ENCODE data around the gene IL37. TPM values are rescaled to one million over a fixed set of nuclear protein-coding genes. Genes with fewer than 3 reads are reported as not detected.

Gene IL37
- total and polyA plus RNA-seq, 10 donors = not detected

GRCh38 chr2:112962308-112963175 lies 51.6 kb downstream of the IL37 start:
- H3K4me3 ChIP-seq = no peak overlapping the region
- no peak for TF ChIP-seq CTCF (IDR thresholded peaks at IDR 0.05 in 8 of 11, conservative IDR thresholded peaks at IDR 0.05 in 3 of 11)
- no peak for TF ChIP-seq POLR2A (IDR thresholded peaks at IDR 0.05)
- no peak for TF ChIP-seq POLR2AphosphoS5 (IDR thresholded peaks at IDR 0.05)
- DNase-seq = no peak
- no peaks in the 10 kb centered on the region for H3K36me3 ChIP-seq
- H3K27ac ChIP-seq = no peak overlapping the region
- H3K4me1 ChIP-seq = no peaks in the 10 kb centered on the region
- no peaks in the 10 kb centered on the region for H3K9me3 ChIP-seq
- WGBS, 5 donors = 83 to 86% (median 84%) methylated on average over 3 of the region's 3 CpGs
- H3K27me3 ChIP-seq (replicated peaks in 1 of 7) = peaks cover 0 to 10% (median 0%) of the 10 kb centered on the region in 7 donors
- intact Hi-C loops (cut with DNase I; ENCODE audit: low total_unique reads) = no loop called here

GRCh38 chr2:112967023-112967422 lies 56.1 kb downstream of the IL37 start:
- no peaks in the 10 kb centered on the region for H3K4me1 ChIP-seq
- no peak overlapping the region for H3K4me3 ChIP-seq
- TF ChIP-seq POLR2AphosphoS5 (IDR thresholded peaks at IDR 0.05) = no peak
- intact Hi-C loops (cut with DNase I; ENCODE audit: low total_unique reads) = no loop called here
- H3K27ac ChIP-seq = no peak overlapping the region
- H3K27me3 ChIP-seq (replicated peaks in 1 of 7) = no peaks in the 10 kb centered on the region
- 82 to 95% (median 90%) methylated on average over 2 of the region's 2 CpGs for WGBS, 5 donors
- H3K9me3 ChIP-seq = no peaks in the 10 kb centered on the region
- H3K36me3 ChIP-seq = no peaks in the 10 kb centered on the region
- no peak for DNase-seq

Other genes starting within 250 kb of the IL37 start
- gene NT5DC4, start 190.1 kb upstream of the IL37 start, total RNA-seq = 1 to 10 TPM in 6 of 7 donors, under 1 TPM in 1; 0.28 to 3.8 (median 2.2) TPM
- gene NT5DC4, start 190.1 kb upstream of the IL37 start, polyA plus RNA-seq = under 1 TPM; 0.47 to 0.83 (median 0.72) TPM
- gene CKAP2L, start 146.6 kb upstream of the IL37 start, total RNA-seq = 1 to 10 TPM in 6 of 7 donors, under 1 TPM in 1; 0.55 to 3.5 (median 2.1) TPM
- gene CKAP2L, start 146.6 kb upstream of the IL37 start, polyA plus RNA-seq = 1 to 10 TPM in 1 of 3 donors, under 1 TPM in 2; 0.20 to 1.3 (median 0.83) TPM
- under 1 TPM in 5 of 7 donors, not detected in 2; 0.22 to 0.98 (median 0.70) TPM for gene IL1A, start 126.7 kb upstream of the IL37 start, total RNA-seq
- gene IL1A, start 126.7 kb upstream of the IL37 start, polyA plus RNA-seq = 1 to 10 TPM in 1 of 3 donors, under 1 TPM in 2; 0.21 to 1.6 (median 0.67) TPM
- 10 to 100 TPM in 6 of 7 donors, 1 to 10 TPM in 1; 6.9 to 81.9 (median 16.1) TPM for gene IL1B, start 74.4 kb upstream of the IL37 start, total RNA-seq
- gene IL1B, start 74.4 kb upstream of the IL37 start, polyA plus RNA-seq = 1 to 10 TPM; 3.4 to 5.4 (median 5.1) TPM
- gene IL36G, start 66.8 kb downstream of the IL37 start, total RNA-seq = not detected
- under 1 TPM in 1 of 3 donors, not detected in 2; 0.09 TPM for gene IL36G, start 66.8 kb downstream of the IL37 start, polyA plus RNA-seq
- not detected for gene IL36A, start 94.3 kb downstream of the IL37 start, total RNA-seq
- gene IL36A, start 94.3 kb downstream of the IL37 start, polyA plus RNA-seq = under 1 TPM in 1 of 3 donors, not detected in 2; 0.26 TPM
- not detected for gene IL36B, start 141.7 kb downstream of the IL37 start, total RNA-seq
- gene IL36B, start 141.7 kb downstream of the IL37 start, polyA plus RNA-seq = not detected
- gene IL36RN, start 148.0 kb downstream of the IL37 start, total RNA-seq = not detected
- not detected for gene IL36RN, start 148.0 kb downstream of the IL37 start, polyA plus RNA-seq
- gene IL1F10, start 156.8 kb downstream of the IL37 start, total RNA-seq = not detected
- not detected for gene IL1F10, start 156.8 kb downstream of the IL37 start, polyA plus RNA-seq
- gene IL1RN, start 216.4 kb downstream of the IL37 start, total RNA-seq = 10 to 100 TPM in 6 of 7 donors, 1 to 10 TPM in 1; 6.3 to 53.9 (median 21.2) TPM
- 10 to 100 TPM in 1 of 3 donors, 1 to 10 TPM in 2; 1.9 to 11.1 (median 5.9) TPM for gene IL1RN, start 216.4 kb downstream of the IL37 start, polyA plus RNA-seq